H9 (cell line): ENCODE results near the gene MNAT1. TPM values are rescaled to one million over a fixed set of nuclear protein-coding genes. Genes with fewer than 3 reads are reported as not detected.
A peak's percentile ranks its signal among the peaks of the same experiment; 100 is the strongest.

Experiments
- DNase-seq: peaks from one replicate; pipeline ENCODE4 v3.0.0-alpha.2; 2017
- H2AFZ ChIP-seq: one replicate; pipeline ENCODE4 v1.6.1; 2013; ENCODE audit warnings: mild to moderate bottlenecking, low read length, control low read depth, moderate library complexity
- H2AK5ac ChIP-seq: 2 replicates; pipeline ENCODE4 v1.6.1; 2013; ENCODE audit warnings: low read length, control low read depth, mixed read lengths; ENCODE audit not compliant: insufficient read length
- H2BK120ac ChIP-seq: one replicate; pipeline ENCODE4 v1.6.1; 2013; ENCODE audit warnings: low read depth, mild to moderate bottlenecking, low read length, control low read depth, inconsistent platforms; ENCODE audit not compliant: poor library complexity, severe bottlenecking
- H2BK12ac ChIP-seq: 2 replicates; pipeline ENCODE4 v1.6.1; 2013; ENCODE audit warnings: low read length, control low read depth, mixed read lengths, low read depth; ENCODE audit not compliant: insufficient read length
- H2BK15ac ChIP-seq: 2 replicates; pipeline ENCODE4 v1.6.1; 2013; ENCODE audit warnings: low read depth, low read length, control low read depth
- H2BK20ac ChIP-seq: one replicate; pipeline ENCODE4 v1.6.1; 2013; ENCODE audit warnings: low read depth, mild to moderate bottlenecking, low read length, control low read depth, inconsistent platforms; ENCODE audit not compliant: poor library complexity, severe bottlenecking
- H2BK5ac ChIP-seq: 2 replicates; pipeline ENCODE4 v1.6.1; 2013; ENCODE audit warnings: low read length, control low read depth, mixed read lengths; ENCODE audit not compliant: insufficient read length
- H3K14ac ChIP-seq: 2 replicates; pipeline ENCODE4 v1.6.1; 2013; ENCODE audit warnings: low read length, control low read depth; ENCODE audit not compliant: insufficient read depth
- H3K18ac ChIP-seq: 2 replicates; pipeline ENCODE4 v1.6.1; 2013; ENCODE audit warnings: low read depth, mild to moderate bottlenecking, mixed read lengths, low read length, control low read depth; ENCODE audit not compliant: insufficient read length
- H3K23ac ChIP-seq: 2 replicates; pipeline ENCODE4 v1.6.1; 2013; ENCODE audit warnings: low read length, control low read depth, mixed read lengths, low read depth; ENCODE audit not compliant: insufficient read length
- H3K23me2 ChIP-seq: 2 replicates; pipeline ENCODE4 v1.6.1; 2013; ENCODE audit warnings: low read depth, mild to moderate bottlenecking, mixed read lengths, low read length, control low read depth; ENCODE audit not compliant: insufficient read length, poor library complexity, severe bottlenecking
- H3K27ac ChIP-seq: 2 replicates; pipeline ENCODE4 v1.5.1; 2013; ENCODE audit warnings: low read length, control low read depth, mixed read lengths, low read depth; ENCODE audit not compliant: insufficient read length
- H3K27me3 ChIP-seq: 2 replicates; pipeline ENCODE4 v1.6.1; 2013; ENCODE audit warnings: low read length, control low read depth, inconsistent platforms; ENCODE audit not compliant: insufficient read depth
- H3K4ac ChIP-seq: 2 replicates; pipeline ENCODE4 v1.6.1; 2013; ENCODE audit warnings: low read depth, mild to moderate bottlenecking, control low read depth, inconsistent platforms, low read length, moderate library complexity
- H3K4me1 ChIP-seq: 2 replicates; pipeline ENCODE4 v1.6.1; 2013; ENCODE audit warnings: low read length, control low read depth, inconsistent platforms; ENCODE audit not compliant: insufficient read depth
- H3K4me2 ChIP-seq: 2 replicates; pipeline ENCODE4 v1.6.1; 2013; ENCODE audit warnings: low read length, control low read depth, mixed read lengths; ENCODE audit not compliant: insufficient read length, insufficient read depth
- H3K56ac ChIP-seq: 2 replicates; pipeline ENCODE4 v1.6.1; 2013; ENCODE audit warnings: low read depth, mild to moderate bottlenecking, mixed read lengths, low read length, control low read depth; ENCODE audit not compliant: insufficient read length
- H3K79me1 ChIP-seq: 2 replicates; pipeline ENCODE4 v1.6.1; 2013; ENCODE audit warnings: low read depth, mild to moderate bottlenecking, moderate library complexity, low read length, control low read depth, inconsistent platforms; ENCODE audit not compliant: insufficient read depth, poor library complexity, severe bottlenecking
- H3K79me2 ChIP-seq: 2 replicates; pipeline ENCODE4 v1.6.1; 2013; ENCODE audit warnings: low read length, control low read depth, inconsistent platforms; ENCODE audit not compliant: insufficient read depth
- H3K9ac ChIP-seq: 2 replicates; pipeline ENCODE4 v1.6.1; 2013; ENCODE audit warnings: low read length, control low read depth, mixed read lengths; ENCODE audit not compliant: insufficient read length; ENCODE audit errors: extremely low read depth
- H3K9me3 ChIP-seq: one replicate; pipeline ENCODE4 v1.6.1; 2013; ENCODE audit warnings: low read depth, low read length, inconsistent platforms; ENCODE audit not compliant: control insufficient read depth
- H3T11ph ChIP-seq: one replicate; pipeline ENCODE4 v1.6.1; 2013; ENCODE audit warnings: mild to moderate bottlenecking, low read length, control low read depth, inconsistent platforms
- H4K20me1 ChIP-seq: one replicate; pipeline ENCODE4 v1.6.1; 2013; ENCODE audit not compliant: control insufficient read depth, insufficient read length, insufficient read depth
- H4K5ac ChIP-seq: 2 replicates; pipeline ENCODE4 v1.6.1; 2013; ENCODE audit warnings: low read depth, mild to moderate bottlenecking, mixed read lengths, low read length, control low read depth; ENCODE audit not compliant: insufficient read length
- H4K8ac ChIP-seq: replicated peaks from 2 replicates; pipeline ENCODE4 v1.6.1; 2013; ENCODE audit warnings: low read length, control low read depth, mixed read lengths, low read depth; ENCODE audit not compliant: insufficient read length
- H4K91ac ChIP-seq: 2 replicates; pipeline ENCODE4 v1.6.1; 2013; ENCODE audit warnings: low read depth, mild to moderate bottlenecking, moderate library complexity, mixed read lengths, low read length, control low read depth; ENCODE audit not compliant: insufficient read length
- H3K27ac Mint-ChIP-seq, 3 experiments: 2 replicates in 2 of 3; 3 replicates in 1 of 3; pipeline ENCODE4 v1.8.0; 2020 to 2021; ENCODE audit warnings: mixed read lengths in 3 of 3, mild to moderate bottlenecking in 1 of 3, moderate library complexity in 1 of 3
- H3K27me3 Mint-ChIP-seq: 2 replicates; pipeline ENCODE4 v1.8.0; 2021; ENCODE audit warnings: low read depth, mild to moderate bottlenecking, moderate library complexity, mixed read lengths
- H3K36me3 Mint-ChIP-seq, 3 experiments: 2 replicates in 2 of 3; 3 replicates in 1 of 3; pipeline ENCODE4 v1.8.0; 2020 to 2021; ENCODE audit warnings: low read depth in 3 of 3, mixed read lengths in 3 of 3; ENCODE audit not compliant: insufficient read depth in 1 of 3
- H3K4me1 Mint-ChIP-seq, 2 experiments: 2 replicates each; pipeline ENCODE4 v1.8.0; 2020; ENCODE audit warnings: mixed read lengths in 2 of 2
- H3K4me3 Mint-ChIP-seq, 2 experiments: 2 replicates in 1 of 2; 3 replicates in 1 of 2; pipeline ENCODE4 v1.8.0; 2020 to 2021; ENCODE audit warnings: mild to moderate bottlenecking in 2 of 2, mixed read lengths in 2 of 2, moderate library complexity in 1 of 2
- H3K9me3 Mint-ChIP-seq, 2 experiments: 2 replicates in 1 of 2; 3 replicates in 1 of 2; pipeline ENCODE4 v1.8.0; 2020; ENCODE audit warnings: mild to moderate bottlenecking in 2 of 2, mixed read lengths in 2 of 2, moderate library complexity in 1 of 2
- CTCF ChIP-seq: fragments of 200-600 bp; sonication (generic); conservative IDR thresholded peaks from 3 replicates; pipeline ENCODE4 v1.8.0; 2021; ENCODE audit warnings: antibody characterized with exemption, mild to moderate bottlenecking
- WGBS: extraction: QIAGEN DNeasy Blood & Tissue Kit; methylation state at CpG from one replicate; pipeline ENCODE4 v1.1.7; 2013; ENCODE audit warnings: missing lambda C conversion rate, low lambda C conversion rate, mixed read lengths; ENCODE audit not compliant: insufficient read length; ENCODE audit errors: extremely low coverage; 5-methylcytosine and 5-hydroxymethylcytosine counted together
- total RNA-seq: library from RNA; stranded (reverse); gene quantifications from 2 replicates; pipeline ENCODE4 v1.2.1, GENCODE V29; 2021

Gene MNAT1
- total RNA-seq, 1 experiment from 2014 or later: 43.1 TPM

GRCh38 chr14:60943637-60944032 is 209.1 kb downstream of the MNAT1 start:
- no peak overlapping the region for H3K4me3 Mint-ChIP-seq
- Histone ChIP-seq H2BK5ac (no peak overlapping the region), H4K20me1 (no peaks in the 10 kb centered on the region), H3K4me2 (no peak overlapping the region), H3K4ac (no peak overlapping the region), H3K27ac (no peak overlapping the region), H2BK120ac (no peak overlapping the region), H2BK12ac (no peak overlapping the region), H3K79me2 (no peaks in the 10 kb centered on the region), H2BK15ac (no peak overlapping the region), H3K56ac (no peak overlapping the region), H3K9me3 (no peaks in the 10 kb centered on the region), H3K23me2 (no peaks in the 10 kb centered on the region), H4K5ac (no peak overlapping the region), H2BK20ac (no peak overlapping the region), H4K8ac (no peak overlapping the region), H2AK5ac (no peak overlapping the region), H3K23ac (no peak overlapping the region), H3K18ac (no peak overlapping the region), H3K4me1 (no peaks in the 10 kb centered on the region), H3T11ph (no peak overlapping the region), H3K14ac (no peak overlapping the region), H2AFZ (no peak overlapping the region), H3K9ac (no peak overlapping the region), H3K27me3 (no peaks in the 10 kb centered on the region), H3K79me1 (no peaks in the 10 kb centered on the region), H4K91ac (no peak overlapping the region)
- no peak for DNase-seq
- no peaks in the 10 kb centered on the region; the same call in 1 of the 2 replicates for H3K27me3 Mint-ChIP-seq
- no peak for TF ChIP-seq CTCF
- peaks cover 3 to 7% of the 10 kb centered on the region in 2 experiments; a peak in 3 of 4 replicates for H3K4me1 Mint-ChIP-seq
- no CpG with 5 or more reads among the region's 1 CpG for WGBS
- H3K36me3 Mint-ChIP-seq: no peaks in the 10 kb centered on the region
- peak overlapping the region in 1 of 3 experiments; percentile 14; a peak in 1 of 7 replicates for H3K27ac Mint-ChIP-seq
- no peaks in the 10 kb centered on the region for H3K9me3 Mint-ChIP-seq
